ENCODE results near the gene SLC7A8.

Gene SLC7A8

GRCh38 chr14:23118506-23119362 is 64.7 kb downstream of the SLC7A8 start, which contains the start of gene CEBPE:
Gene CEBPE (minus strand): TSS chr14:23119255. CDS start chr14:23119091, 164 bp downstream.
- no peak for TF ChIP-seq CTCF (IDR thresholded peaks at IDR 0.05; ENCODE audit: control insufficient read depth, insufficient read depth, low read depth, low read length, missing control alignments)
- no peak for DNase-seq (ENCODE audit: low read depth)
- no peak within 1 kb of the TSS for H3K4me3 ChIP-seq (ENCODE audit: control insufficient read depth, low read depth, low read length)

GRCh38 chr14:23117371-23118020 is 66.0 kb downstream of the SLC7A8 start:
- no peak for DNase-seq (ENCODE audit: low read depth)
- H3K4me3 ChIP-seq (ENCODE audit: control insufficient read depth, low read depth, low read length): no peak overlapping the region
- TF ChIP-seq CTCF (IDR thresholded peaks at IDR 0.05; ENCODE audit: control insufficient read depth, insufficient read depth, low read depth, low read length, missing control alignments): no peak

- H3K4me3 ChIP-seq (ENCODE audit: control insufficient read depth, low read depth, low read length): no peak overlapping the region
- DNase-seq (ENCODE audit: low read depth): no peak
- TF ChIP-seq CTCF (IDR thresholded peaks at IDR 0.05; ENCODE audit: control insufficient read depth, insufficient read depth, low read depth, low read length, missing control alignments): no peak
Measured at GRCh38 chr14:23115918-23116317, 67.5 kb downstream of the SLC7A8 start.

GRCh38 chr14:23115039-23115731 is 68.3 kb downstream of the SLC7A8 start:
- peak; percentile 96 for DNase-seq (ENCODE audit: low read depth)
- TF ChIP-seq CTCF (IDR thresholded peaks at IDR 0.05; ENCODE audit: control insufficient read depth, insufficient read depth, low read depth, low read length, missing control alignments): no peak
- H3K4me3 ChIP-seq (ENCODE audit: control insufficient read depth, low read depth, low read length): no peak overlapping the region

- DNase-seq (ENCODE audit: low read depth): no peak
- TF ChIP-seq CTCF (IDR thresholded peaks at IDR 0.05; ENCODE audit: control insufficient read depth, insufficient read depth, low read depth, low read length, missing control alignments): no peak
- no peak overlapping the region for H3K4me3 ChIP-seq (ENCODE audit: control insufficient read depth, low read depth, low read length)
Measured at GRCh38 chr14:23114669-23115038, 68.8 kb downstream of the SLC7A8 start.

GRCh38 chr14:23114120-23114458 is 69.4 kb downstream of the SLC7A8 start:
- H3K4me3 ChIP-seq (ENCODE audit: control insufficient read depth, low read depth, low read length): no peak overlapping the region
- no peak for DNase-seq (ENCODE audit: low read depth)
- no peak for TF ChIP-seq CTCF (IDR thresholded peaks at IDR 0.05; ENCODE audit: control insufficient read depth, insufficient read depth, low read depth, low read length, missing control alignments)

All from AG09309 (cell line).